Subcutaneous adipose tissue (tissue), 4 donors: ENCODE data around the gene POPDC2. TPM values are rescaled to one million over a fixed set of nuclear protein-coding genes. Genes with fewer than 3 reads are reported as not detected.

ENCODE experiments used
- CTCF ChIP-seq: fragments of 450-650 bp; IDR thresholded peaks from one replicate; pipeline ENCODE4 v1.5.1; 2016; ENCODE audit warnings: low read depth, mild to moderate bottlenecking, control low read depth, antibody characterized with exemption, moderate library complexity
- total RNA-seq, 4 donors: library from RNA; depleted of rRNA; stranded (reverse); fragments of >200 nt; gene quantifications; one replicate each; pipeline ENCODE4 v1.1.0, GENCODE V29; 2016

Gene POPDC2
- total RNA-seq, 4 donors from 2014 or later: 1.3 to 2.9 (median 1.8) TPM

- no peak for TF ChIP-seq CTCF
Measured at GRCh38 chr3:119602676-119603075, 57.7 kb downstream of the POPDC2 start.

- TF ChIP-seq CTCF: no peak
Measured at GRCh38 chr3:119601154-119601553, 59.2 kb downstream of the POPDC2 start.

- no peak for TF ChIP-seq CTCF
Measured at GRCh38 chr3:119600732-119601131, 59.7 kb downstream of the POPDC2 start.

- no peak for TF ChIP-seq CTCF
Measured at GRCh38 chr3:119599558-119600174, 60.7 kb downstream of the POPDC2 start.

GRCh38 chr3:119598410-119599098 lies 61.8 kb downstream of the POPDC2 start:
- no peak for TF ChIP-seq CTCF

GRCh38 chr3:119597548-119598288 lies 62.7 kb downstream of the POPDC2 start, which contains the start of gene PLA1A:
PLA1A (plus strand) TSS chr3:119597885; CDS start chr3:119597914, 29 bp downstream.
- no peak for TF ChIP-seq CTCF

GRCh38 chr3:119596398-119596797 lies 64.0 kb downstream of the POPDC2 start:
- no peak for TF ChIP-seq CTCF
